Vagina (tissue), 2 donors: Measurements from ENCODE around the gene CAMSAP2.

Experiments used
- POLR2A ChIP-seq, 2 donors: fragments of 450-650 bp; IDR thresholded peaks; one replicate each; pipeline ENCODE4 v1.6.1; 2017; ENCODE audit warnings: antibody characterized with exemption in 2 of 2, mild to moderate bottlenecking in 2 of 2, moderate library complexity in 2 of 2
- POLR2AphosphoS5 ChIP-seq, 2 donors: sonication (generic); formaldehyde crosslinking; IDR thresholded peaks; one replicate each; pipeline ENCODE4 v1.9.0; 2017; ENCODE audit warnings: antibody characterized with exemption in 2 of 2, mild to moderate bottlenecking in 2 of 2, low read depth in 1 of 2; ENCODE audit not compliant: insufficient read depth in 1 of 2
- TF ChIP-seq, protein P1 (sequence below), 3 experiments: fragments of 450-650 bp in 2 of 3; fragments of 200-600 bp in 1 of 3; sonication (generic) in 1 of 3; IDR thresholded peaks; one replicate each; pipeline ENCODE4 v1.5.1; 2017 to 2019; ENCODE audit warnings: antibody characterized with exemption in 3 of 3, mild to moderate bottlenecking in 2 of 3, moderate library complexity in 2 of 3

DNA sequence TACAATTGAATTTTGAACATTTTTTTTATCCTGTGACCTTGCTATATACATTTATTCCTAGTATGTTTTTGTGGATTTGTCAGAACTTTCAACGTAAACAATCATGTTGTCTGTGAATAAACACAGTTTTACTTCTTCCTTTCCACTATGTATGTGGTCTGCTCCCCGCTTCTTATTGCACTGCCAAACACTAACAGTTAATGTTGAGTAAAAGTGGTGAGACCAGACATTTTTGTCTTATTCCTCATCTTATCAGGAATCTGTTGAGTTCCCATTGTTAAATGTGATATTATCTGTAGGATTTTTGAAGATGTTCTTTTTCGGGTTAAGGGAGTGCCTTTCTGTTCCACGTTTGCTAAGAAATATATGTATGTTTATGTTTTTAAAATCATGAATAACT is 45.9 kb downstream of the CAMSAP2 start:
- TF ChIP-seq POLR2A (IDR thresholded peaks at IDR 0.05) (no peak), POLR2AphosphoS5 (IDR thresholded peaks at IDR 0.05; ENCODE audit: insufficient read depth in 1 of 2, low read depth in 1 of 2) (no peak)
- TF ChIP-seq, protein P1, sequence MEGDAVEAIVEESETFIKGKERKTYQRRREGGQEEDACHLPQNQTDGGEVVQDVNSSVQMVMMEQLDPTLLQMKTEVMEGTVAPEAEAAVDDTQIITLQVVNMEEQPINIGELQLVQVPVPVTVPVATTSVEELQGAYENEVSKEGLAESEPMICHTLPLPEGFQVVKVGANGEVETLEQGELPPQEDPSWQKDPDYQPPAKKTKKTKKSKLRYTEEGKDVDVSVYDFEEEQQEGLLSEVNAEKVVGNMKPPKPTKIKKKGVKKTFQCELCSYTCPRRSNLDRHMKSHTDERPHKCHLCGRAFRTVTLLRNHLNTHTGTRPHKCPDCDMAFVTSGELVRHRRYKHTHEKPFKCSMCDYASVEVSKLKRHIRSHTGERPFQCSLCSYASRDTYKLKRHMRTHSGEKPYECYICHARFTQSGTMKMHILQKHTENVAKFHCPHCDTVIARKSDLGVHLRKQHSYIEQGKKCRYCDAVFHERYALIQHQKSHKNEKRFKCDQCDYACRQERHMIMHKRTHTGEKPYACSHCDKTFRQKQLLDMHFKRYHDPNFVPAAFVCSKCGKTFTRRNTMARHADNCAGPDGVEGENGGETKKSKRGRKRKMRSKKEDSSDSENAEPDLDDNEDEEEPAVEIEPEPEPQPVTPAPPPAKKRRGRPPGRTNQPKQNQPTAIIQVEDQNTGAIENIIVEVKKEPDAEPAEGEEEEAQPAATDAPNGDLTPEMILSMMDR (IDR thresholded peaks at IDR 0.05) = no peak
